ENCODE measurements around the gene PAX2. TPM values are rescaled to one million over a fixed set of nuclear protein-coding genes. Genes with fewer than 3 reads are reported as not detected.

The PAX2 gene
- total RNA-seq, 1 donor from 2014 or later, result 0.18 TPM

- intact Hi-C loops (cut with micrococcal nuclease), result loop anchor here (5.0 kb wide), 1 partner anchor 488 kb away; no protein-coding TSS in a partner anchor
- H3K27me3 Mint-ChIP-seq (ENCODE audit: low read depth), result peaks cover 87% of the 10 kb centered on the region
- no peak for DNase-seq (ENCODE audit: low spot score)
Observed at GRCh38 chr10:100728928-100729861, 16.2 kb upstream of the PAX2 start.

GRCh38 chr10:100729862-100730724 is 15.3 kb upstream of the PAX2 start:
- Mint-ChIP-seq H3K9me3 (no peaks in the 10 kb centered on the region), H3K36me3 (ENCODE audit: low read depth) (no peaks in the 10 kb centered on the region), H3K4me3 (ENCODE audit: low read depth) (no peak overlapping the region), H3K27me3 (ENCODE audit: low read depth) (peaks cover 92% of the 10 kb centered on the region), H3K27ac (no peak overlapping the region), H3K4me1 (ENCODE audit: low read depth) (peaks cover 16% of the 10 kb centered on the region)
- DNase-seq (ENCODE audit: low spot score), result no peak
- intact Hi-C loops (cut with micrococcal nuclease), result loop anchor here (5.0 to 10.0 kb wide), 2 partner anchors 487 to 1045 kb away; partner anchors contain the start of gene FGF8

More at GRCh38 chr10:100728928-100729861, 16.2 kb upstream of the PAX2 start:
- H3K27ac Mint-ChIP-seq, result no peak overlapping the region
- peaks cover 8% of the 10 kb centered on the region for H3K4me1 Mint-ChIP-seq (ENCODE audit: low read depth)
- no peak overlapping the region for H3K4me3 Mint-ChIP-seq (ENCODE audit: low read depth)
- no peaks in the 10 kb centered on the region for H3K9me3 Mint-ChIP-seq
- H3K36me3 Mint-ChIP-seq (ENCODE audit: low read depth), result no peaks in the 10 kb centered on the region

- Mint-ChIP-seq H3K36me3 (ENCODE audit: low read depth) (no peaks in the 10 kb centered on the region), H3K27me3 (ENCODE audit: low read depth) (peaks cover 89% of the 10 kb centered on the region), H3K4me3 (ENCODE audit: low read depth) (no peak overlapping the region), H3K27ac (no peak overlapping the region), H3K9me3 (no peaks in the 10 kb centered on the region), H3K4me1 (ENCODE audit: low read depth) (peaks cover 16% of the 10 kb centered on the region)
- intact Hi-C loops (cut with micrococcal nuclease), result loop anchor here (10.0 kb wide), 1 partner anchor 1044 kb away; the partner anchor contains the start of gene FGF8
- peak; percentile 24 for DNase-seq (ENCODE audit: low spot score)
Observed at GRCh38 chr10:100730725-100731406, 14.5 kb upstream of the PAX2 start.

- peaks cover 16% of the 10 kb centered on the region for H3K4me1 Mint-ChIP-seq (ENCODE audit: low read depth)
- peak overlapping the region; percentile 1 for H3K27ac Mint-ChIP-seq
- DNase-seq (ENCODE audit: low spot score), result no peak
- no peak overlapping the region for H3K4me3 Mint-ChIP-seq (ENCODE audit: low read depth)
- intact Hi-C loops (cut with micrococcal nuclease), result loop anchor here (10.0 kb wide), 1 partner anchor 1043 kb away; the partner anchor contains the start of gene FGF8
- H3K9me3 Mint-ChIP-seq, result no peaks in the 10 kb centered on the region
- peaks cover 89% of the 10 kb centered on the region for H3K27me3 Mint-ChIP-seq (ENCODE audit: low read depth)
- no peaks in the 10 kb centered on the region for H3K36me3 Mint-ChIP-seq (ENCODE audit: low read depth)
Observed at GRCh38 chr10:100731407-100732240, 13.8 kb upstream of the PAX2 start.

- H3K4me3 Mint-ChIP-seq (ENCODE audit: low read depth), result no peak overlapping the region
- H3K27me3 Mint-ChIP-seq (ENCODE audit: low read depth), result peaks cover 91% of the 10 kb centered on the region
- peaks cover 16% of the 10 kb centered on the region for H3K4me1 Mint-ChIP-seq (ENCODE audit: low read depth)
- no peak for DNase-seq (ENCODE audit: low spot score)
- no peak overlapping the region for H3K27ac Mint-ChIP-seq
- H3K9me3 Mint-ChIP-seq, result no peaks in the 10 kb centered on the region
- intact Hi-C loops (cut with micrococcal nuclease), result loop anchor here (10.0 kb wide), 1 partner anchor 1043 kb away; the partner anchor contains the start of gene FGF8
- no peaks in the 10 kb centered on the region for H3K36me3 Mint-ChIP-seq (ENCODE audit: low read depth)
Observed at GRCh38 chr10:100732241-100732596, 13.2 kb upstream of the PAX2 start.

- no peaks in the 10 kb centered on the region for H3K36me3 Mint-ChIP-seq (ENCODE audit: low read depth)
- intact Hi-C loops (cut with micrococcal nuclease), result loop anchor here (10.0 kb wide), 1 partner anchor 1041 kb away; the partner anchor contains the start of gene FGF8
- peaks cover 91% of the 10 kb centered on the region for H3K27me3 Mint-ChIP-seq (ENCODE audit: low read depth)
- H3K4me3 Mint-ChIP-seq (ENCODE audit: low read depth), result no peak overlapping the region
- no peak for DNase-seq (ENCODE audit: low spot score)
- H3K4me1 Mint-ChIP-seq (ENCODE audit: low read depth), result peaks cover 22% of the 10 kb centered on the region
- H3K27ac Mint-ChIP-seq, result no peak overlapping the region
- H3K9me3 Mint-ChIP-seq, result no peaks in the 10 kb centered on the region
Observed at GRCh38 chr10:100733329-100733728, 12.1 kb upstream of the PAX2 start.

- Mint-ChIP-seq H3K27me3 (ENCODE audit: low read depth) (peaks cover 90% of the 10 kb centered on the region), H3K36me3 (ENCODE audit: low read depth) (no peaks in the 10 kb centered on the region), H3K4me1 (ENCODE audit: low read depth) (peaks cover 22% of the 10 kb centered on the region), H3K9me3 (no peaks in the 10 kb centered on the region), H3K4me3 (ENCODE audit: low read depth) (no peak overlapping the region), H3K27ac (no peak overlapping the region)
- intact Hi-C loops (cut with micrococcal nuclease), result loop anchor here (10.0 kb wide), 1 partner anchor 1040 kb away; the partner anchor contains the start of gene FGF8
- DNase-seq (ENCODE audit: low spot score), result no peak
Observed at GRCh38 chr10:100734295-100735086, 10.9 kb upstream of the PAX2 start.

GRCh38 chr10:100735087-100735336 is 10.4 kb upstream of the PAX2 start:
- H3K9me3 Mint-ChIP-seq, result no peaks in the 10 kb centered on the region
- peaks cover 91% of the 10 kb centered on the region for H3K27me3 Mint-ChIP-seq (ENCODE audit: low read depth)
- peaks cover 22% of the 10 kb centered on the region for H3K4me1 Mint-ChIP-seq (ENCODE audit: low read depth)
- intact Hi-C loops (cut with micrococcal nuclease), result loop anchor here (10.0 kb wide), 1 partner anchor 1040 kb away; the partner anchor contains the start of gene FGF8
- no peaks in the 10 kb centered on the region for H3K36me3 Mint-ChIP-seq (ENCODE audit: low read depth)
- no peak for DNase-seq (ENCODE audit: low spot score)
- no peak overlapping the region for H3K4me3 Mint-ChIP-seq (ENCODE audit: low read depth)
- H3K27ac Mint-ChIP-seq, result no peak overlapping the region

GRCh38 chr10:100735337-100736143 is 9.8 kb upstream of the PAX2 start:
- intact Hi-C loops (cut with micrococcal nuclease), result loop anchor here (10.0 kb wide), 1 partner anchor 1039 kb away; the partner anchor contains the start of gene FGF8
- Mint-ChIP-seq H3K27ac (no peak overlapping the region), H3K9me3 (no peaks in the 10 kb centered on the region), H3K4me3 (ENCODE audit: low read depth) (no peak overlapping the region), H3K36me3 (ENCODE audit: low read depth) (no peaks in the 10 kb centered on the region), H3K27me3 (ENCODE audit: low read depth) (peaks cover 91% of the 10 kb centered on the region), H3K4me1 (ENCODE audit: low read depth) (peaks cover 21% of the 10 kb centered on the region)
- no peak for DNase-seq (ENCODE audit: low spot score)

- intact Hi-C loops (cut with micrococcal nuclease), result loop anchor here (10.0 kb wide), 1 partner anchor 1039 kb away; the partner anchor contains the start of gene FGF8
- Mint-ChIP-seq H3K36me3 (ENCODE audit: low read depth) (no peaks in the 10 kb centered on the region), H3K9me3 (no peaks in the 10 kb centered on the region), H3K4me3 (ENCODE audit: low read depth) (no peak overlapping the region), H3K27ac (no peak overlapping the region), H3K27me3 (ENCODE audit: low read depth) (peaks cover 93% of the 10 kb centered on the region), H3K4me1 (ENCODE audit: low read depth) (peaks cover 19% of the 10 kb centered on the region)
- DNase-seq (ENCODE audit: low spot score), result no peak
Observed at GRCh38 chr10:100736144-100736808, 9.1 kb upstream of the PAX2 start.
